Prostate gland (tissue), 2 donors: ENCODE measurements around the gene KRT35.

ENCODE experiments used
- CTCF ChIP-seq, 4 experiments: fragments of 200-600 bp in 2 of 4; fragments of 450-650 bp in 2 of 4; sonication (generic) in 2 of 4; IDR thresholded peaks; 1 replicate in 3 of 4; 2 replicates in 1 of 4; pipeline ENCODE4 v1.5.1; 2016 to 2019; ENCODE audit warnings: antibody characterized with exemption in 4 of 4, mild to moderate bottlenecking in 2 of 4, moderate library complexity in 2 of 4
- POLR2A ChIP-seq: fragments of 450-650 bp; IDR thresholded peaks from one replicate; pipeline ENCODE4 v1.6.1; 2016; ENCODE audit warnings: antibody characterized with exemption, mild to moderate bottlenecking

- no peak for TF ChIP-seq POLR2A
- no peak for TF ChIP-seq CTCF (IDR thresholded peaks at IDR 0.05)
Measured at GRCh38 chr17:41442739-41443138, 38.2 kb downstream of the KRT35 start.
